HEK293 (cell line): ENCODE measurements around the gene TBL1X.

Source experiments
- ATF2 ChIP-seq: fragments of 450-650 bp; formaldehyde crosslinking; IDR thresholded peaks from 2 replicates; pipeline ENCODE4 v1.5.1; 2016; ENCODE audit warnings: missing biosample characterization, missing genetic modification characterization, low read depth
- CTCF ChIP-seq: fragments of 450-650 bp; formaldehyde crosslinking; IDR thresholded peaks from 2 replicates; pipeline ENCODE4 v1.5.1; 2016; ENCODE audit warnings: missing biosample characterization, missing genetic modification characterization
- KLF1 ChIP-seq: fragments of 450-650 bp; formaldehyde crosslinking; IDR thresholded peaks from 2 replicates; pipeline ENCODE4 v1.5.1; 2016; ENCODE audit warnings: missing biosample characterization, missing genetic modification characterization
- TCF7L2 ChIP-seq: IDR thresholded peaks from 2 replicates; pipeline ENCODE4 v1.6.1; 2011; ENCODE audit warnings: low read depth, mild to moderate bottlenecking, inconsistent platforms, low read length, moderate library complexity, borderline replicate concordance
- ZFP37 ChIP-seq: fragments of 450-650 bp; formaldehyde crosslinking; IDR thresholded peaks from 2 replicates; pipeline ENCODE4 v1.5.1; 2016; ENCODE audit warnings: missing biosample characterization, missing genetic modification characterization
- ZNF184 ChIP-seq: fragments of 450-650 bp; IDR thresholded peaks from 2 replicates; pipeline ENCODE4 v1.5.1; 2018; ENCODE audit warnings: missing biosample characterization, mild to moderate bottlenecking, missing genetic modification characterization
- ZNF274 ChIP-seq, 2 experiments: fragments of 200-500 bp in 1 of 2; fragments of 450-650 bp in 1 of 2; sonication (Bioruptor generic) in 1 of 2; formaldehyde crosslinking in 1 of 2; IDR thresholded peaks; 2 replicates each; pipeline versions ENCODE4 v1.5.1 to v1.6.1; 2014 to 2016; ENCODE audit warnings: borderline replicate concordance in 1 of 2, inconsistent platforms in 1 of 2, low read length in 1 of 2, missing biosample characterization in 1 of 2, missing genetic modification characterization in 1 of 2
- ZNF350 ChIP-seq: fragments of 450-650 bp; formaldehyde crosslinking; IDR thresholded peaks from 2 replicates; pipeline ENCODE4 v1.5.0; 2017; ENCODE audit warnings: missing biosample characterization, mild to moderate bottlenecking, missing genetic modification characterization
- ZNF398 ChIP-seq: fragments of 450-650 bp; formaldehyde crosslinking; IDR thresholded peaks from 2 replicates; pipeline ENCODE4 v1.5.1; 2017; ENCODE audit warnings: missing biosample characterization, missing genetic modification characterization
- ZSCAN30 ChIP-seq: fragments of 450-650 bp; IDR thresholded peaks from 2 replicates; pipeline ENCODE4 v1.5.1; 2018; ENCODE audit warnings: missing biosample characterization, mild to moderate bottlenecking, missing genetic modification characterization, moderate library complexity

- TF ChIP-seq CTCF (tag by site-specific recombination) (no peak), ATF2 (no peak), ZNF398 (tag by site-specific recombination) (no peak), TCF7L2 (no peak), ZNF350 (tag by site-specific recombination) (no peak), ZNF274 (IDR thresholded peaks at IDR 0.05; ENCODE audit: low read length) (no peak), ZNF274 (tag by site-specific recombination; IDR thresholded peaks at IDR 0.05; ENCODE audit: borderline replicate concordance) (no peak), ZFP37 (tag by site-specific recombination) (no peak), ZSCAN30 (no peak), KLF1 (no peak), ZNF184 (no peak)
Measured at GRCh38 chrX:9747644-9748043, 282.8 kb downstream of the TBL1X start.
